ENCODE results near the gene TMEM129. TPM values are rescaled to one million over a fixed set of nuclear protein-coding genes. Genes with fewer than 3 reads are reported as not detected.

Gene TMEM129
- total and polyA plus RNA-seq, 10 of the 15 experiments (the other 5 are each of a cell fraction or from before 2014, with no cell fraction given), result 0.19 to 24.9 (median 13.2) TPM

DNA sequence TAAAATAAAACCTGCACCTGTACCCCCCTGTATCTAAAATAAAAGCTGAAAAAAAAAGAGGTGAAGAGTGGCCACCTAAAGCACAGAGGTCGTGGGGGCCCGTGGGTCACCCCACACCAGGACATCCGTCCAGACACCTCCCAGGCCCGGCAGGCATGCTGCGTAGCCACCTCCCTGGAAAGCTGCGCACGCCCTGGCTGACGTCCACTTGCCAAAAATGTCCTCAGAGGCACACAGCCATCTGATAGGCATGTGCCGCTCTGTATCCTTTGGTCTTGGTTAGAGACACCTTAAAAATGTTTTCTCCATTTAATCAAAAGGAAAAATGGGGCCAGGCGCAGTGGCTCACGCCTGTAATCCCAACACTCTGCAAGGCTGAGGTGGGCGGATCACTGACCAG is 54.7 kb downstream of the TMEM129 start (continued):
- TF ChIP-seq, protein P1, sequence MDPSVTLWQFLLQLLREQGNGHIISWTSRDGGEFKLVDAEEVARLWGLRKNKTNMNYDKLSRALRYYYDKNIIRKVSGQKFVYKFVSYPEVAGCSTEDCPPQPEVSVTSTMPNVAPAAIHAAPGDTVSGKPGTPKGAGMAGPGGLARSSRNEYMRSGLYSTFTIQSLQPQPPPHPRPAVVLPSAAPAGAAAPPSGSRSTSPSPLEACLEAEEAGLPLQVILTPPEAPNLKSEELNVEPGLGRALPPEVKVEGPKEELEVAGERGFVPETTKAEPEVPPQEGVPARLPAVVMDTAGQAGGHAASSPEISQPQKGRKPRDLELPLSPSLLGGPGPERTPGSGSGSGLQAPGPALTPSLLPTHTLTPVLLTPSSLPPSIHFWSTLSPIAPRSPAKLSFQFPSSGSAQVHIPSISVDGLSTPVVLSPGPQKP (IDR thresholded peaks at IDR 0.05; ENCODE audit: low read depth, low read length), result no peak
- TF ChIP-seq, protein P2, sequence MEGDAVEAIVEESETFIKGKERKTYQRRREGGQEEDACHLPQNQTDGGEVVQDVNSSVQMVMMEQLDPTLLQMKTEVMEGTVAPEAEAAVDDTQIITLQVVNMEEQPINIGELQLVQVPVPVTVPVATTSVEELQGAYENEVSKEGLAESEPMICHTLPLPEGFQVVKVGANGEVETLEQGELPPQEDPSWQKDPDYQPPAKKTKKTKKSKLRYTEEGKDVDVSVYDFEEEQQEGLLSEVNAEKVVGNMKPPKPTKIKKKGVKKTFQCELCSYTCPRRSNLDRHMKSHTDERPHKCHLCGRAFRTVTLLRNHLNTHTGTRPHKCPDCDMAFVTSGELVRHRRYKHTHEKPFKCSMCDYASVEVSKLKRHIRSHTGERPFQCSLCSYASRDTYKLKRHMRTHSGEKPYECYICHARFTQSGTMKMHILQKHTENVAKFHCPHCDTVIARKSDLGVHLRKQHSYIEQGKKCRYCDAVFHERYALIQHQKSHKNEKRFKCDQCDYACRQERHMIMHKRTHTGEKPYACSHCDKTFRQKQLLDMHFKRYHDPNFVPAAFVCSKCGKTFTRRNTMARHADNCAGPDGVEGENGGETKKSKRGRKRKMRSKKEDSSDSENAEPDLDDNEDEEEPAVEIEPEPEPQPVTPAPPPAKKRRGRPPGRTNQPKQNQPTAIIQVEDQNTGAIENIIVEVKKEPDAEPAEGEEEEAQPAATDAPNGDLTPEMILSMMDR (IDR thresholded peaks at IDR 0.05 in 2 of 3, conservative IDR thresholded peaks at IDR 0.05 in 1 of 3; ENCODE audit: control insufficient read depth in 2 of 3, extremely low read depth in 1 of 3, insufficient read depth in 1 of 3, low read depth in 3 of 3, low read length in 3 of 3), result no peak
- TF ChIP-seq NBN (IDR thresholded peaks at IDR 0.05) (no peak), CHD2 (IDR thresholded peaks at IDR 0.05; ENCODE audit: borderline replicate concordance, low read depth, low read length) (no peak), TBL1XR1 (IDR thresholded peaks at IDR 0.05; ENCODE audit: low read depth, low read length) (no peak), BRCA1 (IDR thresholded peaks at IDR 0.05; ENCODE audit: low read depth, low read length) (no peak), FOS (IDR thresholded peaks at IDR 0.05; ENCODE audit: borderline replicate concordance, extremely low read depth, insufficient read length) (no peak), STAT3 (IDR thresholded peaks at IDR 0.05; ENCODE audit: low read depth, low read length) (no peak)
- TF ChIP-seq, protein P3, sequence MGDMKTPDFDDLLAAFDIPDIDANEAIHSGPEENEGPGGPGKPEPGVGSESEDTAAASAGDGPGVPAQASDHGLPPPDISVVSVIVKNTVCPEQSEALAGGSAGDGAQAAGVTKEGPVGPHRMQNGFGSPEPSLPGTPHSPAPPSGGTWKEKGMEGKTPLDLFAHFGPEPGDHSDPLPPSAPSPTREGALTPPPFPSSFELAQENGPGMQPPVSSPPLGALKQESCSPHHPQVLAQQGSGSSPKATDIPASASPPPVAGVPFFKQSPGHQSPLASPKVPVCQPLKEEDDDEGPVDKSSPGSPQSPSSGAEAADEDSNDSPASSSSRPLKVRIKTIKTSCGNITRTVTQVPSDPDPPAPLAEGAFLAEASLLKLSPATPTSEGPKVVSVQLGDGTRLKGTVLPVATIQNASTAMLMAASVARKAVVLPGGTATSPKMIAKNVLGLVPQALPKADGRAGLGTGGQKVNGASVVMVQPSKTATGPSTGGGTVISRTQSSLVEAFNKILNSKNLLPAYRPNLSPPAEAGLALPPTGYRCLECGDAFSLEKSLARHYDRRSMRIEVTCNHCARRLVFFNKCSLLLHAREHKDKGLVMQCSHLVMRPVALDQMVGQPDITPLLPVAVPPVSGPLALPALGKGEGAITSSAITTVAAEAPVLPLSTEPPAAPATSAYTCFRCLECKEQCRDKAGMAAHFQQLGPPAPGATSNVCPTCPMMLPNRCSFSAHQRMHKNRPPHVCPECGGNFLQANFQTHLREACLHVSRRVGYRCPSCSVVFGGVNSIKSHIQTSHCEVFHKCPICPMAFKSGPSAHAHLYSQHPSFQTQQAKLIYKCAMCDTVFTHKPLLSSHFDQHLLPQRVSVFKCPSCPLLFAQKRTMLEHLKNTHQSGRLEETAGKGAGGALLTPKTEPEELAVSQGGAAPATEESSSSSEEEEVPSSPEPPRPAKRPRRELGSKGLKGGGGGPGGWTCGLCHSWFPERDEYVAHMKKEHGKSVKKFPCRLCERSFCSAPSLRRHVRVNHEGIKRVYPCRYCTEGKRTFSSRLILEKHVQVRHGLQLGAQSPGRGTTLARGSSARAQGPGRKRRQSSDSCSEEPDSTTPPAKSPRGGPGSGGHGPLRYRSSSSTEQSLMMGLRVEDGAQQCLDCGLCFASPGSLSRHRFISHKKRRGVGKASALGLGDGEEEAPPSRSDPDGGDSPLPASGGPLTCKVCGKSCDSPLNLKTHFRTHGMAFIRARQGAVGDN (IDR thresholded peaks at IDR 0.05), result no peak
- TF ChIP-seq, protein P4, sequence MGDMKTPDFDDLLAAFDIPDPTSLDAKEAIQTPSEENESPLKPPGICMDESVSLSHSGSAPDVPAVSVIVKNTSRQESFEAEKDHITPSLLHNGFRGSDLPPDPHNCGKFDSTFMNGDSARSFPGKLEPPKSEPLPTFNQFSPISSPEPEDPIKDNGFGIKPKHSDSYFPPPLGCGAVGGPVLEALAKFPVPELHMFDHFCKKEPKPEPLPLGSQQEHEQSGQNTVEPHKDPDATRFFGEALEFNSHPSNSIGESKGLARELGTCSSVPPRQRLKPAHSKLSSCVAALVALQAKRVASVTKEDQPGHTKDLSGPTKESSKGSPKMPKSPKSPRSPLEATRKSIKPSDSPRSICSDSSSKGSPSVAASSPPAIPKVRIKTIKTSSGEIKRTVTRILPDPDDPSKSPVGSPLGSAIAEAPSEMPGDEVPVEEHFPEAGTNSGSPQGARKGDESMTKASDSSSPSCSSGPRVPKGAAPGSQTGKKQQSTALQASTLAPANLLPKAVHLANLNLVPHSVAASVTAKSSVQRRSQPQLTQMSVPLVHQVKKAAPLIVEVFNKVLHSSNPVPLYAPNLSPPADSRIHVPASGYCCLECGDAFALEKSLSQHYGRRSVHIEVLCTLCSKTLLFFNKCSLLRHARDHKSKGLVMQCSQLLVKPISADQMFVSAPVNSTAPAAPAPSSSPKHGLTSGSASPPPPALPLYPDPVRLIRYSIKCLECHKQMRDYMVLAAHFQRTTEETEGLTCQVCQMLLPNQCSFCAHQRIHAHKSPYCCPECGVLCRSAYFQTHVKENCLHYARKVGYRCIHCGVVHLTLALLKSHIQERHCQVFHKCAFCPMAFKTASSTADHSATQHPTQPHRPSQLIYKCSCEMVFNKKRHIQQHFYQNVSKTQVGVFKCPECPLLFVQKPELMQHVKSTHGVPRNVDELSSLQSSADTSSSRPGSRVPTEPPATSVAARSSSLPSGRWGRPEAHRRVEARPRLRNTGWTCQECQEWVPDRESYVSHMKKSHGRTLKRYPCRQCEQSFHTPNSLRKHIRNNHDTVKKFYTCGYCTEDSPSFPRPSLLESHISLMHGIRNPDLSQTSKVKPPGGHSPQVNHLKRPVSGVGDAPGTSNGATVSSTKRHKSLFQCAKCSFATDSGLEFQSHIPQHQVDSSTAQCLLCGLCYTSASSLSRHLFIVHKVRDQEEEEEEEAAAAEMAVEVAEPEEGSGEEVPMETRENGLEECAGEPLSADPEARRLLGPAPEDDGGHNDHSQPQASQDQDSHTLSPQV (IDR thresholded peaks at IDR 0.05), result no peak
- TF ChIP-seq, protein P5, sequence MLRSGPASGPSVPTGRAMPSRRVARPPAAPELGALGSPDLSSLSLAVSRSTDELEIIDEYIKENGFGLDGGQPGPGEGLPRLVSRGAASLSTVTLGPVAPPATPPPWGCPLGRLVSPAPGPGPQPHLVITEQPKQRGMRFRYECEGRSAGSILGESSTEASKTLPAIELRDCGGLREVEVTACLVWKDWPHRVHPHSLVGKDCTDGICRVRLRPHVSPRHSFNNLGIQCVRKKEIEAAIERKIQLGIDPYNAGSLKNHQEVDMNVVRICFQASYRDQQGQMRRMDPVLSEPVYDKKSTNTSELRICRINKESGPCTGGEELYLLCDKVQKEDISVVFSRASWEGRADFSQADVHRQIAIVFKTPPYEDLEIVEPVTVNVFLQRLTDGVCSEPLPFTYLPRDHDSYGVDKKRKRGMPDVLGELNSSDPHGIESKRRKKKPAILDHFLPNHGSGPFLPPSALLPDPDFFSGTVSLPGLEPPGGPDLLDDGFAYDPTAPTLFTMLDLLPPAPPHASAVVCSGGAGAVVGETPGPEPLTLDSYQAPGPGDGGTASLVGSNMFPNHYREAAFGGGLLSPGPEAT (IDR thresholded peaks at IDR 0.05; ENCODE audit: low read depth), result no peak

Measured in GM12878 (cell line).